ENCODE data around the gene PGAM5.

PGAM5 gene

DNA sequence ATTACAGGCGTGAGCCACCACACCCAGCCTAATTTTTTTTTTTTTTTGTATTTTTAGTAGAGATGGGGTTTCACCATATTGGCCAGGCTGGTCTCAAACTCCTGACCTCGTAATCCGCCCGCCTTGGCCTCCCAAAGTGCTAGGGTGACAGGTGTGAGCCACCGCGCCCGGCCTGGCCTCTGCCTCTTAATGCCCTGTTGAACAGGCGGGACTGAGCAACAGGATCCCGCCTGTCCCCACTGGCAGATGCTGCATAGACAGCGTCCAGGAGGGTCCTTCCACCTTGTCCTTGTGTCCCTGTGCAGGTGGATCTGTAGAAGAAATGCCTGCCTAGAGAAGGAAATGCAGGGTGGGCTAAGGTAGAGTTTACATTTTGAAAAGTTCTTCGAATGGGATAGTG lies 5.7 kb downstream of the PGAM5 start:
- no peak overlapping the region for H3K9ac ChIP-seq (ENCODE audit: low read depth, low read length)
- H3K4me2 ChIP-seq (ENCODE audit: insufficient read depth, low read length): no peak overlapping the region
- no peak for TF ChIP-seq EZH2 (IDR thresholded peaks at IDR 0.05; ENCODE audit: borderline replicate concordance, low read depth, low read length, severe bottlenecking)
- no peak for TF ChIP-seq CTCF (IDR thresholded peaks at IDR 0.05; ENCODE audit: borderline replicate concordance, extremely low read depth, low read length, poor library complexity, severe bottlenecking)
- no peak for ATAC-seq (ENCODE audit: insufficient read depth, low read depth)
- H3K79me2 ChIP-seq (ENCODE audit: insufficient read depth, low read length): peaks cover 58% of the 10 kb centered on the region
- no peak for DNase-seq
- H3K4me1 ChIP-seq (ENCODE audit: insufficient read depth, low read length): peaks cover 23% of the 10 kb centered on the region
- no peaks in the 10 kb centered on the region for H3K9me3 ChIP-seq (ENCODE audit: insufficient read depth, low read length, severe bottlenecking)
- H3K4me3 ChIP-seq (ENCODE audit: low read depth in 1 of 2, low read length in 2 of 2): no peak overlapping the region
- peaks cover 73% of the 10 kb centered on the region for H3K36me3 ChIP-seq (ENCODE audit: insufficient read depth, low read length)
- H3K27ac ChIP-seq (ENCODE audit: low read length): no peak overlapping the region
- H2AFZ ChIP-seq (ENCODE audit: low read depth, low read length): no peak overlapping the region
- no peaks in the 10 kb centered on the region for H3K27me3 ChIP-seq (ENCODE audit: insufficient read depth, low read length, poor library complexity)
- peaks cover 70% of the 10 kb centered on the region for H4K20me1 ChIP-seq (ENCODE audit: insufficient read depth, low read length)

- Histone ChIP-seq H2AFZ (ENCODE audit: low read depth, low read length) (no peak overlapping the region), H3K9me3 (ENCODE audit: insufficient read depth, low read length, severe bottlenecking) (no peaks in the 10 kb centered on the region), H3K36me3 (ENCODE audit: insufficient read depth, low read length) (peaks cover 79% of the 10 kb centered on the region), H4K20me1 (ENCODE audit: insufficient read depth, low read length) (peaks cover 75% of the 10 kb centered on the region), H3K9ac (ENCODE audit: low read depth, low read length) (no peak overlapping the region), H3K27ac (ENCODE audit: low read length) (no peak overlapping the region), H3K4me1 (ENCODE audit: insufficient read depth, low read length) (peaks cover 17% of the 10 kb centered on the region), H3K4me2 (ENCODE audit: insufficient read depth, low read length) (no peak overlapping the region), H3K4me3 (ENCODE audit: low read depth in 1 of 2, low read length in 2 of 2) (no peak overlapping the region), H3K79me2 (ENCODE audit: insufficient read depth, low read length) (peaks cover 56% of the 10 kb centered on the region), H3K27me3 (ENCODE audit: insufficient read depth, low read length, poor library complexity) (no peaks in the 10 kb centered on the region)
- ATAC-seq (ENCODE audit: insufficient read depth, low read depth): no peak
- no peak for DNase-seq
- TF ChIP-seq CTCF (IDR thresholded peaks at IDR 0.05; ENCODE audit: borderline replicate concordance, extremely low read depth, low read length, poor library complexity, severe bottlenecking): no peak
- no peak for TF ChIP-seq EZH2 (IDR thresholded peaks at IDR 0.05; ENCODE audit: borderline replicate concordance, low read depth, low read length, severe bottlenecking)
These were observed 6.4 kb downstream of the PGAM5 start for GRCh38 chr12:132717011-132717410.

DNA sequence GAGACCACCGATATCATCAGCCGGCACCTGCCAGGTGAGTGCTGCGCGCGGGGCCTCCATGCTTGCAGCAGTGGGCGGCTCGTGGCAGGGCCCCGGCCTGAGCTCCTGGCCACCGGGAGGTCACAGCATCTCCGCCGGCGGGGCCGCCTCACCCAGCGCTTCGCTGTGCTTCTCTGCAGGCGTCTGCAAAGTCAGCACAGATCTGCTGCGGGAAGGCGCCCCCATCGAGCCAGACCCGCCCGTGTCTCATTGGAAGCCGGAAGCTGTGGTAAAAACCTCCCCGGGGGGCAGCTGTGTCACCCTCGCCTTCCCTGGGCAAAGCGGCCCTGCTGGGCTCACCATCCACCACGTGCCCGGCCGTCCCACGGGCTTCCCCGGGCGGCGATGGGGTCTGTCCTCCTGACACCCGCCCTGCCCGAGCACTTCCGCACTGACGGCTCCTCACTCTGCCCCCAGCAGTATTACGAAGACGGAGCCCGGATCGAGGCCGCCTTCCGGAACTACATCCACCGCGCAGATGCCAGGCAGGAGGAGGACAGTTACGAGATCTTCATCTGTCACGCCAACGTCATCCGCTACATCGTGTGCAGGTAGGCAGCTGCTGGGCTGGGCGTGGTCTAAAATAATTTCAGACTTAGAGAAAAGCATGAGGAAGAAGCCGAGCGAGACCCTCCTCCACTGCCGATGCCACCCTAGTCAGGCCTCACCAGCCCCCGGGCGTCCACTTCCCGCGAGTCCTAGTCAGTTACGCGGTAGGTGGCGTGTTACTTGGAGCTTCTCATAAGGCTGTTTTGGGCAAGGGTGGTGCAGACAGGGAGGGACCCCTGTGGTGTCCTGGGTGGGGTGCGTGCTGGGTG lies 7.1 kb downstream of the PGAM5 start:
- peaks cover 72% of the 10 kb centered on the region for H4K20me1 ChIP-seq (ENCODE audit: insufficient read depth, low read length)
- H3K9me3 ChIP-seq (ENCODE audit: insufficient read depth, low read length, severe bottlenecking): no peaks in the 10 kb centered on the region
- no peak for TF ChIP-seq EZH2 (IDR thresholded peaks at IDR 0.05; ENCODE audit: borderline replicate concordance, low read depth, low read length, severe bottlenecking)
- TF ChIP-seq CTCF (IDR thresholded peaks at IDR 0.05; ENCODE audit: borderline replicate concordance, extremely low read depth, low read length, poor library complexity, severe bottlenecking): no peak
- no peak overlapping the region for H3K9ac ChIP-seq (ENCODE audit: low read depth, low read length)
- H3K79me2 ChIP-seq (ENCODE audit: insufficient read depth, low read length): peaks cover 49% of the 10 kb centered on the region
- no peak overlapping the region for H3K4me3 ChIP-seq (ENCODE audit: low read depth in 1 of 2, low read length in 2 of 2)
- peaks cover 9% of the 10 kb centered on the region; the same call in 1 of the 2 replicates for H3K4me1 ChIP-seq (ENCODE audit: insufficient read depth, low read length)
- H3K27ac ChIP-seq (ENCODE audit: low read length): no peak overlapping the region
- H3K36me3 ChIP-seq (ENCODE audit: insufficient read depth, low read length): peaks cover 80% of the 10 kb centered on the region
- ATAC-seq (ENCODE audit: insufficient read depth, low read depth) (0 out of 3 replicates have a peak, but pooled peaks have one; percentile 9), DNase-seq (no peak)
- no peak overlapping the region for H2AFZ ChIP-seq (ENCODE audit: low read depth, low read length)
- H3K27me3 ChIP-seq (ENCODE audit: insufficient read depth, low read length, poor library complexity): no peaks in the 10 kb centered on the region
- no peak overlapping the region for H3K4me2 ChIP-seq (ENCODE audit: insufficient read depth, low read length)
